ENCODE data around the gene ADAMTS4.

The ADAMTS4 gene

GRCh38 chr1:161164901-161165610 is 33.8 kb downstream of the ADAMTS4 start:
- no peak for TF ChIP-seq ZNF274 (IDR thresholded peaks at IDR 0.05; ENCODE audit: low read depth, low read length)
- peak overlapping the region; percentile 61; the same call in 1 of the 2 replicates for H3K4me3 ChIP-seq (ENCODE audit: low read length)

DNA sequence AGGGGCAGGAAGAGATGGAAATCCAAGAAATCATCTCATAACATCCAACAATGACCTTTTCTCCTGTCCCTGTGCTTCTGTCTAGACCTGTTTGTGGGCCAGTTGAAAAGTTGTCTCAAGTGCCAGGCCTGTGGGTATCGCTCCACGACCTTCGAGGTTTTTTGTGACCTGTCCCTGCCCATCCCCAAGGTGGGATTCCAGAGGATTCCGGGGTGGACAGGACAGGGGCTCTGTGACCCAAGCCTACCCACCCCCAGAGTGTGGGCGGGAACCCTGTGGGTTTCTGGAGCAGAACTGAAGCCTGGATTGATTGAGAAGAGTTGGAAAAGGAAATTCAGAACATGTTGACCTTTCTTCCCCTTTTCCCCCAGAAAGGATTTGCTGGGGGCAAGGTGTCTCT is 35.1 kb downstream of the ADAMTS4 start:
- no peak for TF ChIP-seq ZNF274 (IDR thresholded peaks at IDR 0.05; ENCODE audit: low read depth, low read length)
- H3K4me3 ChIP-seq (ENCODE audit: low read length), result no peak overlapping the region

GRCh38 chr1:161162806-161163205 is 36.0 kb downstream of the ADAMTS4 start:
- H3K4me3 ChIP-seq (ENCODE audit: low read length), result no peak overlapping the region
- TF ChIP-seq ZNF274 (IDR thresholded peaks at IDR 0.05; ENCODE audit: low read depth, low read length), result no peak

- H3K4me3 ChIP-seq (ENCODE audit: low read length), result no peak overlapping the region
- no peak for TF ChIP-seq ZNF274 (IDR thresholded peaks at IDR 0.05; ENCODE audit: low read depth, low read length)
These were observed 36.8 kb downstream of the ADAMTS4 start for GRCh38 chr1:161162052-161162451.

GRCh38 chr1:161161652-161162051 is 37.2 kb downstream of the ADAMTS4 start:
- H3K4me3 ChIP-seq (ENCODE audit: low read length), result no peak overlapping the region
- TF ChIP-seq ZNF274 (IDR thresholded peaks at IDR 0.05; ENCODE audit: low read depth, low read length), result no peak

DNA sequence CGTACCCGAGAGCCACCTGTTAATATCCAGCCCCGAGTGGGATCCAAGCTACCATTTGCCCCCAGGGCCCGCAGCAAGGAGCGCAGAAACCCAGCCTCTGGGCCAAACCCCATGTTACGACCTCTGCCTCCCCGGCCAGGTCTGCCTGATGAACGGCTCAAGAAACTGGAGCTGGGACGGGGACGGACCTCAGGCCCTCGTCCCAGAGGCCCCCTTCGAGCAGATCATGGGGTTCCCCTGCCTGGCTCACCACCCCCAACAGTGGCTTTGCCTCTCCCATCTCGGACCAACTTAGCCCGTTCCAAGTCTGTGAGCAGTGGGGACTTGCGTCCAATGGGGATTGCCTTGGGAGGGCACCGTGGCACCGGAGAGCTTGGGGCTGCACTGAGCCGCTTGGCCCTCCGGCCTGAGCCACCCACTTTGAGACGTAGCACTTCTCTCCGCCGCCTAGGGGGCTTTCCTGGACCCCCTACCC is 38.1 kb downstream of the ADAMTS4 start:
- no peak for TF ChIP-seq ZNF274 (IDR thresholded peaks at IDR 0.05; ENCODE audit: low read depth, low read length)
- no peak overlapping the region for H3K4me3 ChIP-seq (ENCODE audit: low read length)

DNA sequence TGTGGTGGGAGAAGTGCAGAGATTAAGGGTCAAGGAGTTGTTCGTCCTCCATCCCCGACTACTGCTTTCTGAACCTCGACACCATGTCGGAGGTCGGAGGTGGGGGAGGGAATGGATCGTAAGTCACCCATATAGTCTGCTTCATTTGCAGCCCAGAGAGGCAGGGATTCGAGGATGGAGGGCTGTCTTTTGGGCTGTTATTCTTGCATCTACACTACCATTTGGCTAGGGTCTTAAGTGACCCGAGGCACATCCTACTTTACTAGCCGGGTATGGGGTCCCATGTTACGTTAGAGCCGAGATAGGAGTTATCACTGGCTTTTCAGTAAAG is 39.0 kb downstream of the ADAMTS4 start:
- no peak for TF ChIP-seq ZNF274 (IDR thresholded peaks at IDR 0.05; ENCODE audit: low read depth, low read length)
- H3K4me3 ChIP-seq (ENCODE audit: low read length), result peak overlapping the region; percentile 71

GRCh38 chr1:161159087-161159912 is 39.6 kb downstream of the ADAMTS4 start, which contains the start of gene USP21:
USP21 (plus strand) TSS chr1:161159500; CDS start chr1:161160641, 1,141 bp downstream.
- TF ChIP-seq ZNF274 (IDR thresholded peaks at IDR 0.05; ENCODE audit: low read depth, low read length), result no peak
- H3K4me3 ChIP-seq (ENCODE audit: low read length), result peak within 1 kb of the TSS; percentile 71

GRCh38 chr1:161158316-161159010 is 40.4 kb downstream of the ADAMTS4 start:
- no peak for TF ChIP-seq ZNF274 (IDR thresholded peaks at IDR 0.05; ENCODE audit: low read depth, low read length)
- H3K4me3 ChIP-seq (ENCODE audit: low read length), result no peak overlapping the region; the same call in 1 of the 2 replicates

DNA sequence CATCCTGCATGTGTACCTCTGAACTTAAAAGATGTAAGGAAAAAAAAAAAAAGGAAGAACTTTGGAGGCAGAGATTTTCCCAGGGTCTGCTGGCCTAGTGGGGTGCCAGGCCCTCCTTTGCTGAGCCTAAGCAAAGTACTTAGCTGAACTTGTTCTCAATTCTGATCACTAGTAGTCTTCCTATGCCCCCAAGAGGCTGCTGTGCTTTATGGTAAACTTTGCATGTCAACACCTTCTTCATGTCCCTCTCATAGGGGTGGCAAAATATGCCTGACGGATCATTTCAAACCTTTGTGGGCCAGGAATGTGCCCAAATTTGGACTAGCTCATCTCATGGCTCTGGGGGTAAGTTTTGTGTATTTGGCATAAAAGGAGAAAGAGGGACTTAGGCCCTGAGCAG is 41.0 kb downstream of the ADAMTS4 start:
- no peak for TF ChIP-seq ZNF274 (IDR thresholded peaks at IDR 0.05; ENCODE audit: low read depth, low read length)

GRCh38 chr1:161153682-161154337 is 45.0 kb downstream of the ADAMTS4 start, which contains the start of gene UFC1:
UFC1 (plus strand) TSS chr1:161153978; CDS start chr1:161153998, 20 bp downstream.
- no peak for TF ChIP-seq ZNF274 (IDR thresholded peaks at IDR 0.05; ENCODE audit: low read depth, low read length)

More for the DNA sequence above, 41.0 kb downstream of the ADAMTS4 start:
- no peak overlapping the region for H3K4me3 ChIP-seq (ENCODE audit: low read length)

GRCh38 chr1:161153176-161153575 is 45.7 kb downstream of the ADAMTS4 start:
- no peak for TF ChIP-seq ZNF274 (IDR thresholded peaks at IDR 0.05; ENCODE audit: low read depth, low read length)

More at GRCh38 chr1:161153682-161154337, 45.0 kb downstream of the ADAMTS4 start, which contains the start of gene UFC1:
- H3K4me3 ChIP-seq (ENCODE audit: low read length), result peak within 1 kb of the TSS; percentile 84

GRCh38 chr1:161145832-161146231 is 53.0 kb downstream of the ADAMTS4 start:
- TF ChIP-seq ZNF274 (IDR thresholded peaks at IDR 0.05; ENCODE audit: low read depth, low read length), result no peak
- no peak overlapping the region for H3K4me3 ChIP-seq (ENCODE audit: low read length)

More at GRCh38 chr1:161153176-161153575, 45.7 kb downstream of the ADAMTS4 start:
- peak overlapping the region; percentile 84 for H3K4me3 ChIP-seq (ENCODE audit: low read length)
